Heart left ventricle (tissue), 16 donors: ENCODE data around the gene AHCYL1. TPM values are rescaled to one million over a fixed set of nuclear protein-coding genes. Genes with fewer than 3 reads are reported as not detected.

ENCODE experiments used
- ATAC-seq, 4 donors: fragments of 200-7000 bp; cut with Tn5 transposase; one replicate each; pipeline ENCODE4 v1.9.1; 2020 to 2022; ENCODE audit warnings: moderate library complexity in 4 of 4, mild to moderate bottlenecking in 3 of 4, moderate number of reproducible peaks in 1 of 4
- DNase-seq, 5 donors: peaks; one replicate each; pipeline ENCODE4 v3.0.0-alpha.2; 2020
- H3K27ac ChIP-seq, 12 donors: fragments of 200-600 bp; sonication (generic) in 4 of 12; one replicate each; pipeline versions ENCODE4 v1.5.0 to v1.8.0; 2016 to 2022; ENCODE audit warnings: mild to moderate bottlenecking in 2 of 12
- H3K27me3 ChIP-seq, 9 donors: fragments of 200-600 bp; sonication (generic) in 2 of 9; one replicate each; pipeline versions ENCODE4 v1.5.1 to v1.8.0; 2016 to 2022; ENCODE audit warnings: mild to moderate bottlenecking in 3 of 9
- H3K36me3 ChIP-seq, 9 donors: fragments of 200-600 bp; sonication (generic) in 2 of 9; one replicate each; pipeline versions ENCODE4 v1.5.0 to v1.8.0; 2018 to 2022; ENCODE audit warnings: mild to moderate bottlenecking in 2 of 9
- H3K4me1 ChIP-seq, 12 donors: fragments of 200-600 bp; sonication (generic) in 4 of 12; one replicate each; pipeline versions ENCODE4 v1.5.0 to v1.8.0; 2016 to 2022; ENCODE audit warnings: mild to moderate bottlenecking in 3 of 12
- H3K4me3 ChIP-seq, 12 donors: fragments of 200-600 bp; sonication (generic) in 4 of 12; one replicate each; pipeline versions ENCODE4 v1.5.0 to v1.8.0; 2017 to 2022; ENCODE audit warnings: mild to moderate bottlenecking in 9 of 12, moderate library complexity in 4 of 12
- H3K9me3 ChIP-seq, 12 donors: fragments of 200-600 bp; sonication (generic) in 4 of 12; one replicate each; pipeline versions ENCODE4 v1.5.0 to v1.8.0; 2016 to 2022; ENCODE audit warnings: mild to moderate bottlenecking in 1 of 12
- CTCF ChIP-seq, 12 donors: fragments of 200-600 bp; sonication (generic) in 4 of 12; IDR thresholded peaks; one replicate each; pipeline versions ENCODE4 v1.5.0 to v1.8.0; 2018 to 2022; ENCODE audit warnings: antibody characterized with exemption in 12 of 12, mild to moderate bottlenecking in 5 of 12
- POLR2A ChIP-seq, 2 donors: fragments of 450-650 bp; IDR thresholded peaks; one replicate each; pipeline ENCODE4 v1.6.1; 2017; ENCODE audit warnings: antibody characterized with exemption in 2 of 2, mild to moderate bottlenecking in 2 of 2, moderate library complexity in 2 of 2
- WGBS, 4 donors: extraction: QIAGEN DNeasy Blood & Tissue Kit in 2 of 4; methylation state at CpG; one replicate each; pipeline versions ENCODE4 v1.1.5 to v1.1.7; 2013 to 2018; 5-methylcytosine and 5-hydroxymethylcytosine counted together
- intact Hi-C, 10 donors: fragments of 100-400 bp; cut with DNase I; formaldehyde crosslinking; loops; one replicate each; pipeline versions ENCODE4 v1.11.1 to v1.14.2; 2022
- polyA plus RNA-seq, 2 donors: library from polyadenylated mRNA; stranded (reverse); fragments of 200-250 nt; gene quantifications; one replicate each; pipeline ENCODE4 v1.2.3, GENCODE V29; 2013
- total RNA-seq, 9 donors: library from RNA; depleted of rRNA in 2 of 9; stranded (reverse); fragments of >200 nt in 2 of 9; fragmentation: NEBNext Ultra II Directional in 3 of 9; extraction: Animal tissue kit (Norgen Biotek cat#: 25700) in 3 of 9; gene quantifications; one replicate each; pipeline versions ENCODE4 v1.1.0 to v1.2.4, GENCODE V29; 2016 to 2023
- donor health status: ischemic (EF 13 %, LVEDD 7.1; RV severe dilation, severe dysfunction).
- donor health status: healthy with polysubstance abuse.
- donor health status: DM: no; HTN: yes; CAD: no.
- donor health status: DM: no; HTN: no; CAD: no.
- donor health status: ischemic (EF 25% LVEDD 6.9; RV normal size, moderate dysfunction).
- donor health status: ischemic (EF 25% LVEDD 5.7; RV mildly dilated, moderate dysfunction).
- donor health status: healthy.
- donor health status: DM: yes; HTN: yes; CAD: no.
- donor health status: ischemic (EF 35%, LVEDD 5.7; RV mildly dilated, moderate dysfunction).
- donor health status: nonischemic (EF 11% LVEDD 7.7; RV severe dilation, severe dysfunction).
- donor health status: DM: yes; HTN: yes; CAD: no.
- donor health status: PGD.
- donor health status: ischemic (EF 29% LVEDD 5.4; RV normal size, mild dysfunction).
- donor health status: nonischemic (EF 23%, LVEDD 6.1; RV moderate dilation, normal function).

AHCYL1 gene
- total and polyA plus RNA-seq, 11 donors: 23.8 to 56.7 (median 42.1) TPM

- intact Hi-C loops: loop anchor here in 6 of 10 donors (5.0 to 10.0 kb wide), 5 partner anchors 52 to 264 kb away; no protein-coding TSS in a partner anchor
These were observed 66.2 kb downstream of the AHCYL1 start for GRCh38 chr1:110050602-110051261.

GRCh38 chr1:110051262-110051648, 66.7 kb downstream of the AHCYL1 start:
- ATAC-seq (no peak), DNase-seq (no peak)
- Histone ChIP-seq H3K4me3 (no peak overlapping the region), H3K27me3 (no peaks in the 10 kb centered on the region), H3K9me3 (no peaks in the 10 kb centered on the region), H3K36me3 (peaks cover 5 to 100% (median 99%) of the 10 kb centered on the region in 9 donors), H3K27ac (peak overlapping the region in 10 of 12 donors; percentile 12 to 73 (median 32)), H3K4me1 (peaks cover 0 to 30% (median 17%) of the 10 kb centered on the region in 12 donors)
- TF ChIP-seq CTCF (IDR thresholded peaks at IDR 0.05) (no peak), POLR2A (IDR thresholded peaks at IDR 0.05) (no peak)
- intact Hi-C loops: loop anchor here in 6 of 10 donors (5.0 to 10.0 kb wide), 5 partner anchors 51 to 264 kb away; no protein-coding TSS in a partner anchor
- WGBS, 4 donors: 46 to 60% (median 50%) methylated on average over 2 of the region's 2 CpGs

More at GRCh38 chr1:110050602-110051261, 66.2 kb downstream of the AHCYL1 start:
- Histone ChIP-seq H3K36me3 (peaks cover 5 to 100% (median 99%) of the 10 kb centered on the region in 9 donors), H3K27ac (peak overlapping the region in 10 of 12 donors; percentile 16 to 73 (median 32)), H3K4me3 (no peak overlapping the region), H3K4me1 (peaks cover 0 to 30% (median 17%) of the 10 kb centered on the region in 12 donors), H3K9me3 (no peaks in the 10 kb centered on the region), H3K27me3 (no peaks in the 10 kb centered on the region)
- WGBS, 4 donors: 44 to 68% (median 57%) methylated on average over 4 of the region's 4 CpGs
- ATAC-seq (peak in 3 of 4 donors; percentile 20 to 66 (median 42)), DNase-seq (no peak)
- TF ChIP-seq CTCF (IDR thresholded peaks at IDR 0.05) (no peak), POLR2A (IDR thresholded peaks at IDR 0.05) (no peak)

- WGBS, 4 donors: 56 to 71% (median 62%) methylated on average over 16 of the region's 16 CpGs
- Histone ChIP-seq H3K4me1 (peaks cover 0 to 30% (median 19%) of the 10 kb centered on the region in 12 donors), H3K36me3 (peaks cover 5 to 100% (median 99%) of the 10 kb centered on the region in 9 donors), H3K27ac (no peak overlapping the region), H3K27me3 (no peaks in the 10 kb centered on the region), H3K9me3 (no peaks in the 10 kb centered on the region), H3K4me3 (no peak overlapping the region)
- TF ChIP-seq CTCF (IDR thresholded peaks at IDR 0.05) (peak; percentile 93 to 98 (median 96)), POLR2A (IDR thresholded peaks at IDR 0.05) (no peak)
- DNase-seq (peak; percentile 60 to 78 (median 65)), ATAC-seq (peak; percentile 49 to 75 (median 72))
- intact Hi-C loops: loop anchor here (1.0 to 10.0 kb wide), 7 partner anchors 49 to 261 kb away; no protein-coding TSS in a partner anchor
These were observed 69.2 kb downstream of the AHCYL1 start for GRCh38 chr1:110053552-110054428.
